ENCODE measurements around the gene SLC35F2.

DNA sequence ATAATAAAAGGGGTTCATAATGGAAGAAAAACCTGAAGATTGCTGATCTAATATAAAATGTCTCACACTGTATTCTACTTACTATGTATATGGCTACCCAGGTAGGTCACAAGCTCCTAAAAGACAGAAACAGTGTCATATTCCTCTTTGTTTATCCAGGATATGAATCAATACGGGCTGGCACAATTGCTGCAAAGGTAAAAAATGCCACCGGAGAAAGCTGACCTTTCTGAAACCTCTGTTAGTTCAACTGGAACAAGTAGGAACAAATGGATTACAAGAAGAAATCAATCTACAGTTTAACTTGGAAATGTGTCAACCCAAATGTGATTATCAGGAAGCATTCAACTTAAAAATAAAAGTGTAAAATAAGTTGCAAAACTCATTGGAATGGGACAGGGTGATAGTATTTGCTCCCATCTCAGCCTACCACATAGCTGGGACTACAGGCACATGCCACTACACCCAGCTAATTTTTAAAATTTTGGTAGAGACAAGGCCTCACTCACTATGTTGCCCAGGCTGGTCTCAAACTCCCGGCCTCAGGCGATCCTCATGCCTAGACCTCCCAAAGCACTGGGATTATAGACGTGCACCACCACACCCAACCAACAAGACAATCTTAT, 27.6 kb downstream of the SLC35F2 start:
- TF ChIP-seq PATZ1 (CRISPR knock-in tag; IDR thresholded peaks at IDR 0.05; ENCODE audit: borderline replicate concordance): no peak
- no peak for TF ChIP-seq TCF4 (CRISPR knock-in tag; IDR thresholded peaks at IDR 0.05; ENCODE audit: borderline replicate concordance)
- TF ChIP-seq TSHZ2 (CRISPR knock-in tag; IDR thresholded peaks at IDR 0.05): no peak
- TF ChIP-seq ZNF565 (CRISPR knock-in tag; conservative IDR thresholded peaks at IDR 0.05; ENCODE audit: low read depth): no peak

Data from SK-N-SH treated with all-trans-retinoic acid at 6 μM for 48 hours (cell line).